Activated naive CD8-positive, alpha-beta T cell treated with anti-CD3 and anti-CD28 coated beads, Interleukin-2, amount 50 U/mL, for 24 hours (primary cell): ENCODE data around the gene NANOG.
"Not testable (repeated sequence)": the region's sequence is repeated elsewhere in the genome, so short reads cannot be mapped to it uniquely, and the experiment has no call there.

Source experiments
- ATAC-seq: fragments of 150-1000 bp; cut with Tn5 transposase; one replicate; pipeline ENCODE4 v1.10.0; 2021
- DNase-seq: peaks from one replicate; pipeline ENCODE4 v3.0.0; 2021
- H3K27ac Mint-ChIP-seq: one replicate; pipeline ENCODE4 v1.8.0; 2021; ENCODE audit warnings: mild to moderate bottlenecking, mixed read lengths
- H3K27me3 Mint-ChIP-seq: one replicate; pipeline ENCODE4 v1.8.0; 2021; ENCODE audit warnings: mixed read lengths
- H3K36me3 Mint-ChIP-seq: one replicate; pipeline ENCODE4 v1.8.0; 2021; ENCODE audit warnings: low read depth, mixed read lengths
- H3K4me1 Mint-ChIP-seq: one replicate; pipeline ENCODE4 v1.8.0; 2021; ENCODE audit warnings: mixed read lengths
- H3K4me3 Mint-ChIP-seq: one replicate; pipeline ENCODE4 v1.8.0; 2021; ENCODE audit warnings: mild to moderate bottlenecking, moderate library complexity, mixed read lengths
- H3K9me3 Mint-ChIP-seq: one replicate; pipeline ENCODE4 v1.8.0; 2021; ENCODE audit warnings: mixed read lengths

NANOG gene

GRCh38 chr12:7788884-7789528 is at the start of gene NANOG:
NANOG (plus strand) TSS chr12:7789402; CDS start chr12:7789615, 213 bp downstream.
- H3K36me3 Mint-ChIP-seq, ATAC-seq, H3K4me1 Mint-ChIP-seq, H3K9me3 Mint-ChIP-seq, H3K4me3 Mint-ChIP-seq, H3K27ac Mint-ChIP-seq, DNase-seq: not testable (repeated sequence)
- H3K27me3 Mint-ChIP-seq, result peaks cover 16% of the 10 kb centered on the region

DNA sequence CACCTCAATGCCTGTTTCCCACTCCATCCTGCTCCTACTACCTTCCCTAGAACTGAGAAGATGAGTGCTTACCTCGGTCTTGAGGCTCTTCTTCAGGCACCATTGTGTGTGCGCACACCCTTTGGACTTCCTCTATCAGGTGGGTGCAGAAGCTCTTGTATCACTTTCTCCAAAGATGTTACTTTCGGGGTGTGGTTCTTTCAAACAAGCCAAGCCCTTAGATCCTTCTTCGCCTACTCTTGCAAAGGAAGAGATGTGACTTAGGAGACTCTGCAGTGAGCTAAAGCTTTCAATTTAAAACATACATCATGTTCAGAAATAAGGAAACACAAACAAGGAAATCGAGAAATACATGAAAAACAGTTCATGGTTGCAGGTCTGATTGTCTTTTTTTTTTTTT is 42.0 kb upstream of the NANOG start, which contains the start of gene CLEC4C:
CLEC4C (minus strand) TSS at position 130 of the 400 bp plus-strand sequence; CDS start at position 103, 27 bp downstream.
- no peak for ATAC-seq
- Mint-ChIP-seq H3K27ac (no peak within 1 kb of the TSS), H3K9me3 (peaks cover 4% of the 10 kb centered on the region), H3K36me3 (no peaks in the 10 kb centered on the region), H3K4me1 (no peaks in the 10 kb centered on the region), H3K27me3 (no peaks in the 10 kb centered on the region), H3K4me3 (no peak within 1 kb of the TSS)
- no peak for DNase-seq

DNA sequence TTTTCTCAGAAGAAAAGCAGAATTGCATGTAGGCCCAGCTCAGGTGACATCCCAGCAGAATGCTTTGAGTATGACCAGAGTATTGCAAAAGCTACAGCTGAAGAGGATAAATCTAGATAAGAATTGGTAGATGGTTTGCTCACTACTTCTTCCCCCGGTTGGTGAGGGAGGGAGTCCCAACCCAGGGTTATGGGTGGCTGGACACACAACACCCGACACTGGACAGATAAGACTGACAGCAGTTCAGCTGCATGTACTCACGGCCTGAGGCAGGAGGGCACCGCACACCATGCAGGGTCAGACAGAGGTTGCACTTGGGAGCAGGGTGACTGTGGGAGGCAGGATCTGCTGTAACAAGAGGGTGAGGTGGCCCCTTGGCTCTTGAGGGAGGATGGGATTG is 40.4 kb upstream of the NANOG start:
- ATAC-seq, result no peak
- H3K27ac Mint-ChIP-seq, result no peak overlapping the region

GRCh38 chr12:7749442-7749841 is 39.8 kb upstream of the NANOG start:
- Mint-ChIP-seq H3K9me3 (no peaks in the 10 kb centered on the region), H3K27ac (no peak overlapping the region), H3K4me3 (no peak overlapping the region), H3K36me3 (no peaks in the 10 kb centered on the region), H3K4me1 (no peaks in the 10 kb centered on the region), H3K27me3 (no peaks in the 10 kb centered on the region)
- ATAC-seq (no peak), DNase-seq (no peak)

More for the DNA sequence above, 40.4 kb upstream of the NANOG start:
- Mint-ChIP-seq H3K4me3 (no peak overlapping the region), H3K9me3 (no peaks in the 10 kb centered on the region), H3K27me3 (no peaks in the 10 kb centered on the region), H3K36me3 (no peaks in the 10 kb centered on the region), H3K4me1 (no peaks in the 10 kb centered on the region)
- DNase-seq, result no peak

DNA sequence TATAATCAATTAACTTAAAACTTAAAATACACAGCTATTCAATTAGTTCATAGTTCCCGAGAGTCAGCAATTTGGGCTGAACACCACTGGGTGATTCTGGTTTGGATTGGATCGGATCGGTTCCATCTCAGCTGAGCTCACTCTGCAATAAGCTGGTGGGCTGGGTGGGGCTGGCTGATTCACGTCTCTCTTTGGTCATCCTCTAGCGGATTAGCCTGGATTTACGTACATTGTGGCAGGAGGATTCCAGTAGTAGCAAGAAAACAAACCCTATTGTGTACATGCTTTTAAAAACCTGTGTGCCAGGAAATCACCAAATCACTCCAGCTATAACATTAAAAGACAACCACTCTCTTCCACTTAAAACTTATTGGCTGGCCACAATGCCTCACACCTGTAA is 38.9 kb upstream of the NANOG start:
- Mint-ChIP-seq H3K4me3 (no peak overlapping the region), H3K36me3 (no peaks in the 10 kb centered on the region), H3K27ac (no peak overlapping the region), H3K27me3 (no peaks in the 10 kb centered on the region), H3K4me1 (no peaks in the 10 kb centered on the region), H3K9me3 (no peaks in the 10 kb centered on the region)
- DNase-seq, result no peak
- no peak for ATAC-seq

DNA sequence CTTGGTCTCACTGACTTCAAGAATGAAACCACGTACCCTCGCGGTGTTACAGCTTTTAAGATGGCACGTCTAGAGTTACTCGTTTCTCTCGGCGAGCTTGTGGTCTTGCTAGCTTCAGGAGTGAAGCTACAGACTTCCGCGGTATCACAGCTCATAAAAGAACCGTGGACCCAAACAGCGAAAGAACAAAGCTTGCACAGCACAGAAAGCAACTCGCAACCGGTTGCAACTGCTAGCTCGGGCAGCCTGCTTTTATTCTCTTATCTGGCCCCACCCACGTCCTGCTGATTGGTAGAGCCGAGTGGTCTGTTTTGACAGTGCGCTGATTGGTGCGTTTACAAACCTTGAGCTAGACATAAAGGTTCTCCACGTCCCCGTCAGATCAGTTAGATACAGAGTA is 37.8 kb upstream of the NANOG start:
- Mint-ChIP-seq H3K27ac (no peak overlapping the region), H3K4me1 (no peaks in the 10 kb centered on the region), H3K27me3 (no peaks in the 10 kb centered on the region), H3K4me3 (no peak overlapping the region), H3K36me3 (no peaks in the 10 kb centered on the region), H3K9me3 (no peaks in the 10 kb centered on the region)
- ATAC-seq (no peak), DNase-seq (no peak)

DNA sequence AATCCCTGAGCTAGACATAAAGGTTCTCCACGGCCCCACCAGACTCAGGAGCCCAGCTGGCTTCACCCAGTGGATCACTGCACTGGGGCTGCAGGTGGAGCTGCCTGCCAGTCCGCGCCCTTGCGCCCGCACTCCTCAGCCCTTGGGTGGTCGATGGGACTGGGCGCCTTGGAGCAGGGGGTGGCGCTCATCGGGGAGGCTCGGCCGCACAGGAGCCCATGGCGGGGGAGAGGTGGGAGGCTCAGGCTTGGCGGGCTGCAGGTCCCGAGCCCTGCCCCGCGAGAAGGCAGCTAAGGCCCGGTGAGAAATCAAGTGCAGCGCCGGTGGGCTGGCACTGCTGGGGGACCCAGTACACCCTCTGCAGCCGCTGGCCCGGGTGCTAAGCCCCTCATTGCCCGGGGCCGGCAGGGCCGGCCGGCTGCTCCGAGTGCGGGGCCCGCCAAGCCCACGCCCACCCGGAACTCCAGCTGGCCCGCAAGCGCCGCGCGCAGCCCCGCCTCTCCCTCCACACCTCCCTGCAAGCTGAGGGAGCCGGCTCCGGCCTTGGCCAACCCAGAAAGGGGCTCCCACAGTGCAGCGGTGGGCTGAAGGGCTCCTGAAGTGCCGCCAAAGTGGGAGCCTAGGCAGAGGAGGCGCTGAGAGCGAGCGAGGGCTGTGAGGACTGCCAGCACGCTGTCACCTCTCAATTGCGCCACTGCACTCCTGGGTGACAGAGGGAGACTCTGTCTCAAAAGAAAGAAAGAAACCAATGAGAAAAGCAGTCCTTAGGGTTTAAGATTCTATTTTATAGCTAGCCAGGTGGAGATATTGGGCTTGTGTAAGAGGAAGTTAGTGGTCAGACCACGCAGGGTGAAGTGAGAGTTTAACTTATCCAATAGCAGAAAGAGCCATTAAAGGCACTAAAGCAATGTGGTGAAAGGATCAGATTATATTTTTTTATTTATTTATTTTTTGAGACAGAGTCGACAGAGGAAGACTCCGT is 37.0 kb upstream of the NANOG start:
- H3K4me1 Mint-ChIP-seq, ATAC-seq, H3K27me3 Mint-ChIP-seq, H3K9me3 Mint-ChIP-seq, H3K4me3 Mint-ChIP-seq, H3K27ac Mint-ChIP-seq, DNase-seq, H3K36me3 Mint-ChIP-seq: not testable (repeated sequence)

- H3K4me3 Mint-ChIP-seq, H3K9me3 Mint-ChIP-seq, DNase-seq, H3K4me1 Mint-ChIP-seq, ATAC-seq, H3K36me3 Mint-ChIP-seq, H3K27ac Mint-ChIP-seq, H3K27me3 Mint-ChIP-seq: not testable (repeated sequence)
Observed at GRCh38 chr12:7755668-7756067, 33.5 kb upstream of the NANOG start.

- ATAC-seq, result no peak
- H3K36me3 Mint-ChIP-seq, result no peaks in the 10 kb centered on the region
- no peak overlapping the region for H3K27ac Mint-ChIP-seq
Observed at GRCh38 chr12:7756993-7757392, 32.2 kb upstream of the NANOG start.

GRCh38 chr12:7758766-7759140 is 30.4 kb upstream of the NANOG start:
- Mint-ChIP-seq H3K9me3 (no peaks in the 10 kb centered on the region), H3K27ac (no peak overlapping the region), H3K36me3 (no peaks in the 10 kb centered on the region), H3K27me3 (no peaks in the 10 kb centered on the region), H3K4me3 (no peak overlapping the region), H3K4me1 (no peaks in the 10 kb centered on the region)
- ATAC-seq (no peak), DNase-seq (no peak)

More at GRCh38 chr12:7756993-7757392, 32.2 kb upstream of the NANOG start:
- H3K27me3 Mint-ChIP-seq, result no peaks in the 10 kb centered on the region
- DNase-seq, result no peak
- no peaks in the 10 kb centered on the region for H3K9me3 Mint-ChIP-seq
- no peak overlapping the region for H3K4me3 Mint-ChIP-seq
- no peaks in the 10 kb centered on the region for H3K4me1 Mint-ChIP-seq

DNA sequence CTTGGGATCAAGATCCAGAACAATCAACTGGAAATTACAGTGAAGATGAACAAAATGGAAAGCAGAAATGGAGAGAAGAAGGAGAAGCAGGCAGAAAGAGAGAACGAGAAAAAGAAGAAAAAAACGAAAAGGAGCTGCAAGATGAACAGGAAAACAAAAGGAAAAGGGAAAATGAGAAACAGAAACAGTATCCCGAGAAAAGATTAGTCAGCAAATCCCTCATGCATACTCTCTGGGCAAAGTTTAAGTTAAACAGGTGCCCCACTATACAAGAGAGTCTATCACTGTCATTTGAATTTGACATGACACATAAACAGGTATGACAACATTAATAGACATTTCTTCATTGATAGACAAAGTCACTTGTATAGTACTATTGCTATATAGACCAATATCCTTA is 19.2 kb upstream of the NANOG start:
- H3K4me1 Mint-ChIP-seq, result no peaks in the 10 kb centered on the region
- no peak overlapping the region for H3K4me3 Mint-ChIP-seq
- H3K36me3 Mint-ChIP-seq, result no peaks in the 10 kb centered on the region
- no peaks in the 10 kb centered on the region for H3K9me3 Mint-ChIP-seq
- H3K27me3 Mint-ChIP-seq, result no peaks in the 10 kb centered on the region
- ATAC-seq (no peak), DNase-seq (no peak)
- H3K27ac Mint-ChIP-seq, result no peak overlapping the region

- Mint-ChIP-seq H3K9me3 (no peaks in the 10 kb centered on the region), H3K36me3 (no peaks in the 10 kb centered on the region), H3K4me1 (no peaks in the 10 kb centered on the region), H3K27me3 (no peaks in the 10 kb centered on the region), H3K4me3 (no peak overlapping the region), H3K27ac (no peak overlapping the region)
- DNase-seq, result no peak
- ATAC-seq, result no peak
Observed at GRCh38 chr12:7781274-7781673, 7.9 kb upstream of the NANOG start.

DNA sequence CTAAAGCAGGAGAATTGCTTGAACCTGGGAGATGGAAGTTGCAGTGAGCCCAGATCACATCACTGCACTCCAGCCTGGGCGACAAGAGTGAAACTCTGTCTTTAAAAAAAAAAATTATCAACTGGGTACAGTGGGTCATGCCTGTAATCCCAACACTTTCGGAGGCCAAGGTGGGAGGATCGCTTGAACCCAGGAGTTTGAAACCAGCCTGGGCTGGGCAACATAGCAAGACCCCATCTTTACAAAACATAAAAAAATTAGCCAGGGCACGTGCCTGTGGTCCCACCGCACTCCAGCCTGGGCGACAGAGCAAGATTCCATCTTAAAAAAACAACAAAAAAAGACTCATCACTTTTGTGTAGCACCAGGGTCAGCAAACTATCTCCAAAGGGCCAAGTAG is 7.1 kb upstream of the NANOG start:
- H3K27ac Mint-ChIP-seq, result no peak overlapping the region
- no peak for DNase-seq
- no peak overlapping the region for H3K4me3 Mint-ChIP-seq
- ATAC-seq, result no peak
- H3K4me1 Mint-ChIP-seq, result no peaks in the 10 kb centered on the region
- H3K36me3 Mint-ChIP-seq, result no peaks in the 10 kb centered on the region
- no peaks in the 10 kb centered on the region for H3K9me3 Mint-ChIP-seq
- H3K27me3 Mint-ChIP-seq, result peaks cover under 1% of the 10 kb centered on the region

GRCh38 chr12:7783433-7783832 is 5.8 kb upstream of the NANOG start:
- H3K4me3 Mint-ChIP-seq, H3K9me3 Mint-ChIP-seq, DNase-seq, H3K27ac Mint-ChIP-seq, H3K4me1 Mint-ChIP-seq, ATAC-seq, H3K36me3 Mint-ChIP-seq: not testable (repeated sequence)
- peaks cover 13% of the 10 kb centered on the region for H3K27me3 Mint-ChIP-seq

DNA sequence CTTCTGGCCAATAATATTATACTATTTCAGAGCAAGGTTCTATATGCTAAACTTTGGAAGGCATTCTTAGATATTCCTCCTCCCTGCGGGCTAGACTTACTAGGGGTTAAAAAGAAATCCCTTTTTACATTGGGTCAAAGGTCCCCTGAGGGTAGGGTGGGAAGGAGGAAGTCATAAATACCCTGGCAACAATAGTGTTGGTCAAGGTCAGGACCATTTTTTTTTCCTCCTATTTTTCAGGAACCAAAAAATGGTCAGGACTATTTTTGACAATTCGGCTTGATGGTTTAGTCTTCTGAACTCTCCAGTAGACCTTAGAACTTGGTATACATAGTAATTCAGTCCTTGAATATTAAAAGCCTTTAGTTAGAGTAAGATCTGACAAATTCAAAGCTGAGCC is 4.5 kb upstream of the NANOG start:
- no peaks in the 10 kb centered on the region for H3K4me1 Mint-ChIP-seq
- H3K27me3 Mint-ChIP-seq, result peaks cover 13% of the 10 kb centered on the region
- H3K9me3 Mint-ChIP-seq, result no peaks in the 10 kb centered on the region
- H3K4me3 Mint-ChIP-seq, result no peak overlapping the region
- ATAC-seq (no peak), DNase-seq (no peak)
- H3K36me3 Mint-ChIP-seq, result no peaks in the 10 kb centered on the region
- no peak overlapping the region for H3K27ac Mint-ChIP-seq
